ENCODE measurements around the gene HEATR5B. TPM values are rescaled to one million over a fixed set of nuclear protein-coding genes. Genes with fewer than 3 reads are reported as not detected.

Gene HEATR5B
- total RNA-seq, 1 experiment from 2014 or later: 16.1 TPM

DNA sequence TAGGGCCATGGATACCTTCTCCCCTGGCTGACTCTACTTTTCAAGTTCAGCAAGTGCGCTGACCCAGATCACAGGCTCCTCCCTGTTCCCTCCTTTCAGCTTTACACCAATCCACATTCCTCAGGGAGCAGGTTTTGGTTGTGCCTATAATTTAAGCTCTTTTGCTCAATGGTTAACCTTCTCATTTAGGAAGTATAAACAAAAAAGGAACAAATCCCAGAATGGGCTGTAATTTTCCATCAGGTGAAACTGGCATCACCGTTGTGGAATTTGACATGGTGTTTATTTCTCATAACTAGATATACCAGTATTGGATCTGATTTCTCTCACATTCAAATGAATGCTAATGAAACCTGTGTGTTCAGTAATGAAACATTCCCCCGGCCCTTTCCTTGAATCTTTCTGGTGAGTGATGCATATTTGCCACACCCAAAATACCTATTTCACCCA, 131.4 kb downstream of the HEATR5B start:
- Histone ChIP-seq H3K4me3 (ENCODE audit: low read depth, low read length) (no peak overlapping the region), H3K36me3 (ENCODE audit: control insufficient read depth, insufficient read depth, low read length) (no peaks in the 10 kb centered on the region), H3K9me3 (no peaks in the 10 kb centered on the region), H3K4me1 (peaks cover 11% of the 10 kb centered on the region), H3K27me3 (replicated peaks; ENCODE audit: control insufficient read depth, insufficient read depth, low read length) (no peaks in the 10 kb centered on the region)
- no peak overlapping the region for H3K4me3 Mint-ChIP-seq (ENCODE audit: unreplicated experiment)
- DNase-seq: no peak
- no peaks in the 10 kb centered on the region for H3K27me3 Mint-ChIP-seq (ENCODE audit: insufficient read depth, unreplicated experiment)
- intact Hi-C loops (cut with micrococcal nuclease; ENCODE audit: unreplicated experiment): no loop called here
- H3K36me3 Mint-ChIP-seq (ENCODE audit: insufficient read depth, unreplicated experiment): no peaks in the 10 kb centered on the region
- TF ChIP-seq, protein P1, sequence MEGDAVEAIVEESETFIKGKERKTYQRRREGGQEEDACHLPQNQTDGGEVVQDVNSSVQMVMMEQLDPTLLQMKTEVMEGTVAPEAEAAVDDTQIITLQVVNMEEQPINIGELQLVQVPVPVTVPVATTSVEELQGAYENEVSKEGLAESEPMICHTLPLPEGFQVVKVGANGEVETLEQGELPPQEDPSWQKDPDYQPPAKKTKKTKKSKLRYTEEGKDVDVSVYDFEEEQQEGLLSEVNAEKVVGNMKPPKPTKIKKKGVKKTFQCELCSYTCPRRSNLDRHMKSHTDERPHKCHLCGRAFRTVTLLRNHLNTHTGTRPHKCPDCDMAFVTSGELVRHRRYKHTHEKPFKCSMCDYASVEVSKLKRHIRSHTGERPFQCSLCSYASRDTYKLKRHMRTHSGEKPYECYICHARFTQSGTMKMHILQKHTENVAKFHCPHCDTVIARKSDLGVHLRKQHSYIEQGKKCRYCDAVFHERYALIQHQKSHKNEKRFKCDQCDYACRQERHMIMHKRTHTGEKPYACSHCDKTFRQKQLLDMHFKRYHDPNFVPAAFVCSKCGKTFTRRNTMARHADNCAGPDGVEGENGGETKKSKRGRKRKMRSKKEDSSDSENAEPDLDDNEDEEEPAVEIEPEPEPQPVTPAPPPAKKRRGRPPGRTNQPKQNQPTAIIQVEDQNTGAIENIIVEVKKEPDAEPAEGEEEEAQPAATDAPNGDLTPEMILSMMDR (IDR thresholded peaks at IDR 0.05; ENCODE audit: insufficient read depth in 1 of 2, low read depth in 1 of 2, low read length in 1 of 2, severe bottlenecking in 1 of 2, unreplicated experiment in 1 of 2): no peak
- H3K9me3 Mint-ChIP-seq (ENCODE audit: unreplicated experiment): no peaks in the 10 kb centered on the region
- peak overlapping the region; percentile 22 for H3K27ac Mint-ChIP-seq (ENCODE audit: unreplicated experiment)
- no TSS peak for BruUV-seq (replicated peaks)
- ChIA-PET CTCF (no interaction called here), POLR2A (no interaction called here)
- H3K4me1 Mint-ChIP-seq (ENCODE audit: low read depth, unreplicated experiment): peaks cover 19% of the 10 kb centered on the region

DNA sequence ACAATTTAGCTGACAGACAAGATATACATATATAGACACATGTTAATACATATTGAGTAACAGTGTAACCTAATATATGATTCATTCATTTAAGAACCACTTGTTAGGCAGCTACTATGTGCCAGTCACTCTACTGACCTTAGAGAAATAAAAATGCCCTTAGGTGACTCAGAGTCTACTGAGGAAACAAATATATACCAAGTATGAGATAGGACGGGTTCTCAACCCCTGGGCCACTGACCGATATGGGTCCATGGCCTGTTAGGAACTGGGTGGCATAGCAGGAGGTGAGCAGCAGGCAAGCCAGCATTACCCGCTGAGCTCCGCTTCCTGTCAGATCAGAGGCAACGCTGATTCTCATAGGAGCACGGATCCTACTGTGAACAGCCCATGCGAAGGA, 132.6 kb downstream of the HEATR5B start:
- H3K36me3 ChIP-seq (ENCODE audit: control insufficient read depth, insufficient read depth, low read length): no peaks in the 10 kb centered on the region
- no TSS peak for BruUV-seq (replicated peaks)
- H3K27me3 ChIP-seq (replicated peaks; ENCODE audit: control insufficient read depth, insufficient read depth, low read length): no peaks in the 10 kb centered on the region
- POLR2A ChIA-PET: no interaction called here
- H3K27ac Mint-ChIP-seq (ENCODE audit: unreplicated experiment): no peak overlapping the region
- peaks cover 11% of the 10 kb centered on the region for H3K4me1 ChIP-seq
- H3K9me3 ChIP-seq: no peaks in the 10 kb centered on the region
- H3K4me3 Mint-ChIP-seq (ENCODE audit: unreplicated experiment): no peak overlapping the region
- intact Hi-C loops (cut with micrococcal nuclease; ENCODE audit: unreplicated experiment): no loop called here
- TF ChIP-seq, protein P1 (IDR thresholded peaks at IDR 0.05; ENCODE audit: insufficient read depth in 1 of 2, low read depth in 1 of 2, low read length in 1 of 2, severe bottlenecking in 1 of 2, unreplicated experiment in 1 of 2): no peak
- CTCF ChIA-PET: no interaction called here
- H3K36me3 Mint-ChIP-seq (ENCODE audit: insufficient read depth, unreplicated experiment): no peaks in the 10 kb centered on the region
- H3K4me3 ChIP-seq (ENCODE audit: low read depth, low read length): no peak overlapping the region
- H3K9me3 Mint-ChIP-seq (ENCODE audit: unreplicated experiment): no peaks in the 10 kb centered on the region
- no peaks in the 10 kb centered on the region for H3K27me3 Mint-ChIP-seq (ENCODE audit: insufficient read depth, unreplicated experiment)
- no peak for DNase-seq
- H3K4me1 Mint-ChIP-seq (ENCODE audit: low read depth, unreplicated experiment): peaks cover 19% of the 10 kb centered on the region

DNA sequence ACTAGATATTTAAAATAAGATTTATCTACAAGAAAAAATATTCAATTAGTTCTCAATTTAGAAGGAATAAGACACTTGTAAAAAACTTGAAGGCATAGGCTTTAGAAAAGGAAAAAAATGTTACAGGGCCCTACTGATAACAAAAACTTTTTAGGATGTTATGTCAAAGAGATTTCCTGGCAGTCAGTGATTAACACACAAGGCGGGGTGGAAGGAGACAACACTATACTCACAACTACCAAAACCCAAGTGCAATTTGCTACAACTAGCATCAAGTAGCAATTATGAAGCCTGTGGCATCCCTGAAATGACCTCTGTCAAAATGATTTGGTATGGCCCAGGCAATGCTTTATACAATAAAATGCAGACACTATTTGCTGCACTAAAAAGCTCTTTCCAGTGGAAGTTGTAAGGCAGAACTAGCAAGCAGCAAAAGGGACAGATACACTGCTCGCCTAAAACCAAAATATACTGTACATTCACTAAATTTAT, 133.1 kb downstream of the HEATR5B start:
- no peaks in the 10 kb centered on the region for H3K36me3 ChIP-seq (ENCODE audit: control insufficient read depth, insufficient read depth, low read length)
- Mint-ChIP-seq H3K36me3 (ENCODE audit: insufficient read depth, unreplicated experiment) (no peaks in the 10 kb centered on the region), H3K4me1 (ENCODE audit: low read depth, unreplicated experiment) (peaks cover 19% of the 10 kb centered on the region), H3K4me3 (ENCODE audit: unreplicated experiment) (no peak overlapping the region), H3K27ac (ENCODE audit: unreplicated experiment) (no peak overlapping the region), H3K27me3 (ENCODE audit: insufficient read depth, unreplicated experiment) (no peaks in the 10 kb centered on the region), H3K9me3 (ENCODE audit: unreplicated experiment) (no peaks in the 10 kb centered on the region)
- intact Hi-C loops (cut with micrococcal nuclease; ENCODE audit: unreplicated experiment): no loop called here
- no peaks in the 10 kb centered on the region for H3K9me3 ChIP-seq
- no peak overlapping the region for H3K4me3 ChIP-seq (ENCODE audit: low read depth, low read length)
- H3K4me1 ChIP-seq: peaks cover 11% of the 10 kb centered on the region
- ChIA-PET POLR2A (no interaction called here), CTCF (no interaction called here)
- TF ChIP-seq, protein P1 (IDR thresholded peaks at IDR 0.05; ENCODE audit: insufficient read depth in 1 of 2, low read depth in 1 of 2, low read length in 1 of 2, severe bottlenecking in 1 of 2, unreplicated experiment in 1 of 2): no peak
- BruUV-seq (replicated peaks): no TSS peak
- no peaks in the 10 kb centered on the region for H3K27me3 ChIP-seq (replicated peaks; ENCODE audit: control insufficient read depth, insufficient read depth, low read length)
- no peak for DNase-seq

Data from Caco-2 (cell line).